Measurements from ENCODE around the gene XYLT1. TPM values are rescaled to one million over a fixed set of nuclear protein-coding genes. Genes with fewer than 3 reads are reported as not detected.

Gene XYLT1
- total and polyA plus RNA-seq, 2 of the 4 experiments (the other 2 are of a cell fraction): 9.0 to 12.7 TPM

- Histone ChIP-seq H2BK5ac (ENCODE audit: low read depth, low read length, poor library complexity, severe bottlenecking) (peak overlapping the region; percentile 87), H2AK9ac (replicated peaks; ENCODE audit: low read depth, low read length, poor library complexity) (peak overlapping the region; percentile 0), H2AFZ (replicated peaks; ENCODE audit: low read length, poor library complexity) (peak overlapping the region; percentile 63), H4K91ac (ENCODE audit: insufficient read depth, low read depth, low read length) (peak overlapping the region; percentile 96), H3K36me3 (ENCODE audit: control insufficient read depth, insufficient read depth, low read length) (no peaks in the 10 kb centered on the region), H2BK120ac (ENCODE audit: low read depth, low read length) (peak overlapping the region; percentile 96), H3K14ac (replicated peaks; ENCODE audit: low read depth, low read length) (peak overlapping the region; percentile 91), H4K8ac (ENCODE audit: low read depth in 2 of 2, low read length in 2 of 2) (peak overlapping the region; percentile 65 to 78), H3K27ac (ENCODE audit: insufficient read depth, low read length) (peak overlapping the region; percentile 45), H3K23ac (ENCODE audit: low read depth, low read length) (peak overlapping the region; percentile 78), H4K20me1 (ENCODE audit: insufficient read depth, low read length) (peaks cover 3% of the 10 kb centered on the region; the same call in 1 of the 2 replicates), H3K4me3 (ENCODE audit: insufficient read depth, low read depth, low read length) (no peak overlapping the region), H3K9me1 (ENCODE audit: insufficient read depth, low read length) (peaks cover 22% of the 10 kb centered on the region), H3K27me3 (ENCODE audit: control insufficient read depth, insufficient read depth, low read length) (no peaks in the 10 kb centered on the region), H3K4me2 (ENCODE audit: low read depth, low read length) (no peak overlapping the region), H3K4me1 (ENCODE audit: control insufficient read depth, insufficient read depth, low read length) (peaks cover 42% of the 10 kb centered on the region), H4K5ac (ENCODE audit: low read depth, low read length) (peak overlapping the region; percentile 89), H2BK20ac (ENCODE audit: low read depth, low read length) (peak overlapping the region; percentile 97), H2BK15ac (ENCODE audit: low read depth, low read length) (peak overlapping the region; percentile 85; the same call in 1 of the 3 replicates), H3K79me1 (ENCODE audit: low read depth in 1 of 2, low read length in 2 of 2) (no peaks in the 10 kb centered on the region), H3K56ac (ENCODE audit: extremely low read depth, insufficient read depth, low read length) (peak overlapping the region; percentile 63), H3K18ac (ENCODE audit: low read depth, low read length) (peak overlapping the region; percentile 89), H3K9ac (ENCODE audit: low read depth, low read length) (no peak overlapping the region), H2AK5ac (ENCODE audit: low read depth, low read length) (peak overlapping the region; percentile 94), H3K4ac (ENCODE audit: low read depth, low read length) (peak overlapping the region; percentile 88), H3K9me3 (ENCODE audit: control insufficient read depth, insufficient read depth, low read length) (no peaks in the 10 kb centered on the region)
- DNase-seq: peak; percentile 89
- intact Hi-C loops (cut with micrococcal nuclease): no loop called here
- BruUV-seq (replicated peaks): no TSS peak
- dilution Hi-C loops (cut with HindIII; ENCODE audit: low sequenced_read_pairs, unreplicated experiment): no loop called here
- WGBS, 2 experiments (ENCODE audit: extremely low coverage in 2 of 2, insufficient read length in 1 of 2): 90% methylated on average over 3 of the region's 10 CpGs; no CpG with 5 or more reads in 1 of the 2 experiments
- peak; percentile 24 for ATAC-seq (ENCODE audit: low read depth)
- CTCF ChIA-PET: interaction anchor here (0.6 to 1.2 kb wide), 4 partner anchors 20 to 284 kb away, joined by 3 to 9 read pairs (median 3); no protein-coding TSS in a partner anchor
- in situ Hi-C loops (cut with MboI; ENCODE audit: low sequenced_read_pairs): no loop called here
- POLR2A ChIA-PET (ENCODE audit: unreplicated experiment): interaction anchor here (0.6 kb wide), 1 partner anchor 1286 kb away, joined by 4 read pairs; the partner anchor contains the start of gene ARL6IP1
- TF ChIP-seq CTCF (conservative IDR thresholded peaks at IDR 0.05; ENCODE audit: low read depth, low read length) (no peak), SMC3 (IDR thresholded peaks at IDR 0.05; ENCODE audit: low read depth, low read length) (no peak), BHLHE40 (IDR thresholded peaks at IDR 0.05; ENCODE audit: low read depth, low read length) (0 out of 2 replicates have a peak, but pooled peaks have one; percentile 11), MAFK (IDR thresholded peaks at IDR 0.05; ENCODE audit: low read depth, low read length) (no peak), FOS (IDR thresholded peaks at IDR 0.05; ENCODE audit: low read depth, low read length) (peak; percentile 69), USF2 (IDR thresholded peaks at IDR 0.05; ENCODE audit: low read depth, low read length) (no peak), MAZ (IDR thresholded peaks at IDR 0.05; ENCODE audit: borderline replicate concordance, low read depth, low read length) (0 out of 2 replicates have a peak, but pooled peaks have one; percentile 22), CEBPB (IDR thresholded peaks at IDR 0.05; ENCODE audit: low read depth, low read length) (no peak), POLR2A (IDR thresholded peaks at IDR 0.05; ENCODE audit: low read depth, low read length) (no peak), CHD1 (IDR thresholded peaks at IDR 0.05; ENCODE audit: low read depth, low read length) (no peak), ELK1 (IDR thresholded peaks at IDR 0.05; ENCODE audit: borderline replicate concordance, low read depth, low read length) (no peak), RCOR1 (IDR thresholded peaks at IDR 0.05; ENCODE audit: insufficient replicate concordance, low read length) (no peak), RAD21 (IDR thresholded peaks at IDR 0.05; ENCODE audit: low read length) (no peak)
These were observed 44.9 kb upstream of the XYLT1 start for GRCh38 chr16:17515421-17516210.
